Activated CD8-positive, alpha-beta T cell treated with anti-CD3 and anti-CD28 coated beads for 36 hours (primary cell): Measurements from ENCODE around the gene AP2M1. TPM values are rescaled to one million over a fixed set of nuclear protein-coding genes. Genes with fewer than 3 reads are reported as not detected.

Experiments
- ATAC-seq: fragments of 200-7000 bp; cut with Tn5 transposase; one replicate; pipeline ENCODE4 v1.10.0; 2021; ENCODE audit warnings: mild to moderate bottlenecking, moderate library complexity
- CTCF ChIA-PET: fragments of 350-600 bp; sonication (Branson Sonifier 250); formaldehyde crosslinking; loops from one replicate; lab custom pipeline; 2021; ENCODE audit warnings: antibody characterized with exemption; lab: Charles Lee
- POLR2A ChIA-PET: fragments of 350-600 bp; sonication (Branson Sonifier 250); formaldehyde crosslinking; loops from one replicate; lab custom pipeline; 2021; ENCODE audit warnings: antibody characterized with exemption; lab: Charles Lee
- DNase-seq: peaks from one replicate; pipeline ENCODE4 v3.0.0-alpha.2; 2020
- H3K27ac Mint-ChIP-seq: one replicate; pipeline ENCODE4 v1.8.0; 2021; ENCODE audit warnings: mild to moderate bottlenecking, mixed read lengths
- H3K27me3 Mint-ChIP-seq: one replicate; pipeline ENCODE4 v1.8.0; 2021; ENCODE audit warnings: mixed read lengths
- H3K36me3 Mint-ChIP-seq: one replicate; pipeline ENCODE4 v1.8.0; 2021; ENCODE audit warnings: low read depth, mixed read lengths
- H3K4me1 Mint-ChIP-seq: one replicate; pipeline ENCODE4 v1.8.0; 2021; ENCODE audit warnings: low read depth, mixed read lengths
- H3K4me3 Mint-ChIP-seq: one replicate; pipeline ENCODE4 v1.8.0; 2021; ENCODE audit warnings: mild to moderate bottlenecking, moderate library complexity, mixed read lengths
- H3K9me3 Mint-ChIP-seq: one replicate; pipeline ENCODE4 v1.8.0; 2021; ENCODE audit warnings: mixed read lengths
- intact Hi-C: fragments of 100-400 bp; cut with micrococcal nuclease; formaldehyde crosslinking; loops from one replicate; pipeline ENCODE4 v1.10.0; 2022
- total RNA-seq, 2 experiments: library from RNA; stranded (reverse); gene quantifications; one replicate each; pipeline ENCODE4 v1.2.3, GENCODE V29; 2021
- TF ChIP-seq, protein P1 (sequence below): fragments of 200-600 bp; IDR thresholded peaks from one replicate; pipeline ENCODE4 v1.8.0; 2022; ENCODE audit warnings: antibody characterized with exemption, mild to moderate bottlenecking

Gene AP2M1
- total RNA-seq, 2 experiments from 2014 or later: 211 to 223 TPM

DNA sequence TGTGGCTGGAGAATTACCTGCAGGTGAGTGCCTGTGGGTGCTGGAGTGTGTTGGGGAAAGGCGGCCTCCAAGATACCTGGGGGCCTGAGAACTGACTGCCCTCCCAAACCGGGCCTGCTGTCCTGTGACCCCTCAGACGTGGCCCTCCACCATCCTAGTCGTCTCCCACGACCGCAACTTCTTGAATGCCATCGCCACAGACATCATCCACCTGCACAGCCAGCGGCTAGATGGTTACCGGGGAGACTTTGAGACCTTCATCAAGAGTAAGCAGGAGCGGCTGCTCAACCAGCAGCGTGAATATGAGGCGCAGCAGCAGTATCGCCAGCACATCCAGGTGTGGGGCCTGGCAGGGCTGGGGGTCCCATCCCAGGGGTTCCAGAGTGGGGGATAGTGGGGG lies 14.8 kb downstream of the AP2M1 start:
- no peak for ATAC-seq
- intact Hi-C loops: no loop called here
- no peaks in the 10 kb centered on the region for H3K27me3 Mint-ChIP-seq
- H3K9me3 Mint-ChIP-seq: no peaks in the 10 kb centered on the region
- CTCF ChIA-PET: interaction anchor here (1.9 kb wide), 1 partner anchor 38 kb away, joined by 12 read pairs; no protein-coding TSS in a partner anchor
- H3K4me3 Mint-ChIP-seq: no peak overlapping the region
- no peak for DNase-seq
- peaks cover 59% of the 10 kb centered on the region for H3K36me3 Mint-ChIP-seq
- POLR2A ChIA-PET: interaction anchor here (0.9 kb wide), 1 partner anchor 44 kb away, joined by 3 read pairs; no protein-coding TSS in a partner anchor
- TF ChIP-seq, protein P1, sequence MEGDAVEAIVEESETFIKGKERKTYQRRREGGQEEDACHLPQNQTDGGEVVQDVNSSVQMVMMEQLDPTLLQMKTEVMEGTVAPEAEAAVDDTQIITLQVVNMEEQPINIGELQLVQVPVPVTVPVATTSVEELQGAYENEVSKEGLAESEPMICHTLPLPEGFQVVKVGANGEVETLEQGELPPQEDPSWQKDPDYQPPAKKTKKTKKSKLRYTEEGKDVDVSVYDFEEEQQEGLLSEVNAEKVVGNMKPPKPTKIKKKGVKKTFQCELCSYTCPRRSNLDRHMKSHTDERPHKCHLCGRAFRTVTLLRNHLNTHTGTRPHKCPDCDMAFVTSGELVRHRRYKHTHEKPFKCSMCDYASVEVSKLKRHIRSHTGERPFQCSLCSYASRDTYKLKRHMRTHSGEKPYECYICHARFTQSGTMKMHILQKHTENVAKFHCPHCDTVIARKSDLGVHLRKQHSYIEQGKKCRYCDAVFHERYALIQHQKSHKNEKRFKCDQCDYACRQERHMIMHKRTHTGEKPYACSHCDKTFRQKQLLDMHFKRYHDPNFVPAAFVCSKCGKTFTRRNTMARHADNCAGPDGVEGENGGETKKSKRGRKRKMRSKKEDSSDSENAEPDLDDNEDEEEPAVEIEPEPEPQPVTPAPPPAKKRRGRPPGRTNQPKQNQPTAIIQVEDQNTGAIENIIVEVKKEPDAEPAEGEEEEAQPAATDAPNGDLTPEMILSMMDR: no peak
- peaks cover 31% of the 10 kb centered on the region for H3K4me1 Mint-ChIP-seq
- no peak overlapping the region for H3K27ac Mint-ChIP-seq

DNA sequence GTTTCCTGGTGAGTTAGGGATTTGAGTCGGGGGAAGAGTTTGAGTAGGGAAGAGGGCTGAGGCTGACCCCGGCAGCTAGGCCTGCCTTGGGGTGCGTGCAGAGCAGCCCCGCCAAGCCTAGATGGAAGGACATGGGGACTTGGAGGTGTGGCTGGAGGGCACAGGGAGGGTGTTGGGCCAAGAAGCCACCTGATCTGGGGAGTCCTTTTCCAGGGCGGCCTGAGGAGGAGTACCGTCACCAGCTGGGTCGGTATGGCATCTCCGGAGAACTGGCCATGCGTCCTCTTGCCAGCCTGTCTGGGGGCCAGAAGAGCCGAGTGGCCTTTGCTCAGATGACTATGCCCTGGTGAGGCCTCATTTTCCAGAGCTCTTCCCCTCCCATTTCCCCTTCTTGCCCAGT lies 18.2 kb downstream of the AP2M1 start:
- TF ChIP-seq, protein P1: no peak
- Mint-ChIP-seq H3K9me3 (no peaks in the 10 kb centered on the region), H3K27ac (no peak overlapping the region)

GRCh38 chr3:184193991-184194539 lies 19.4 kb downstream of the AP2M1 start:
- H3K27me3 Mint-ChIP-seq: no peaks in the 10 kb centered on the region
- TF ChIP-seq, protein P1: no peak
- ATAC-seq: no peak

More for the DNA sequence above, 18.2 kb downstream of the AP2M1 start:
- intact Hi-C loops: no loop called here
- no peaks in the 10 kb centered on the region for H3K27me3 Mint-ChIP-seq
- H3K4me1 Mint-ChIP-seq: peaks cover 14% of the 10 kb centered on the region
- DNase-seq (no peak), ATAC-seq (no peak)
- H3K36me3 Mint-ChIP-seq: peaks cover 41% of the 10 kb centered on the region
- CTCF ChIA-PET: no interaction called here
- POLR2A ChIA-PET: no interaction called here
- no peak overlapping the region for H3K4me3 Mint-ChIP-seq

GRCh38 chr3:184196536-184196935 lies 21.9 kb downstream of the AP2M1 start:
- no peak overlapping the region for H3K4me3 Mint-ChIP-seq
- intact Hi-C loops: no loop called here
- no peaks in the 10 kb centered on the region for H3K9me3 Mint-ChIP-seq
- no peaks in the 10 kb centered on the region for H3K4me1 Mint-ChIP-seq
- DNase-seq (no peak), ATAC-seq (no peak)
- POLR2A ChIA-PET: no interaction called here
- TF ChIP-seq, protein P1: no peak
- no peaks in the 10 kb centered on the region for H3K27me3 Mint-ChIP-seq
- no peak overlapping the region for H3K27ac Mint-ChIP-seq
- peaks cover 16% of the 10 kb centered on the region for H3K36me3 Mint-ChIP-seq
- CTCF ChIA-PET: interaction anchor here (1.3 kb wide), 1 partner anchor 31 kb away, joined by 3 read pairs; no protein-coding TSS in a partner anchor

More at GRCh38 chr3:184193991-184194539, 19.4 kb downstream of the AP2M1 start:
- DNase-seq: no peak
- POLR2A ChIA-PET: interaction anchor here (0.6 to 0.7 kb wide), 2 partner anchors 23 to 133 kb away, joined by 3 read pairs; no protein-coding TSS in a partner anchor
- H3K36me3 Mint-ChIP-seq: peaks cover 30% of the 10 kb centered on the region
- peaks cover 3% of the 10 kb centered on the region for H3K4me1 Mint-ChIP-seq
- no peak overlapping the region for H3K27ac Mint-ChIP-seq
- no peak overlapping the region for H3K4me3 Mint-ChIP-seq
- intact Hi-C loops: no loop called here
- H3K9me3 Mint-ChIP-seq: no peaks in the 10 kb centered on the region
- CTCF ChIA-PET: interaction anchor here (0.9 to 1.4 kb wide), 2 partner anchors 34 to 95 kb away, joined by 3 read pairs; no protein-coding TSS in a partner anchor

DNA sequence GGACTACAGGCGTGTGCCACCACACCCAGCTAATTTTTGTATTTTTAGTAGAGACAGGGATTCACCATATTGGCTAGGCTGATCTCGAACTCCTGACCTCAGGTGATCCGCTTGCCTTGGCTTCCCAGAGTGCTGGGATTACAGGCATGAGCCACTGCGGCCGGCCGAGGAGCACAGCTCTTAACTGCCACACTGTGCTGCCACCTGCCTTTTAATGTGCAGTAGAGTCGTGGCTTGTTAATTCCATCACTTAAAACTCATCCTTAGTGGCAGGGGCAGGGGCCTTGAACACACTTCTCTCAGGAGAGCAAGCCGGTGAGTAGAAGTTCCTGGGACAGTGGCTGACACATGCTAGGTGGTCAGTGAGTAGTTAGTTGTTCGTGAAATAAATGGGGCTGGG lies 23.9 kb downstream of the AP2M1 start:
- H3K27me3 Mint-ChIP-seq: no peaks in the 10 kb centered on the region
- H3K4me3 Mint-ChIP-seq: no peak overlapping the region
- POLR2A ChIA-PET: no interaction called here
- no peaks in the 10 kb centered on the region for H3K9me3 Mint-ChIP-seq
- H3K27ac Mint-ChIP-seq: no peak overlapping the region
- TF ChIP-seq, protein P1: no peak
- no peaks in the 10 kb centered on the region for H3K4me1 Mint-ChIP-seq
- no peak for DNase-seq
- H3K36me3 Mint-ChIP-seq: peaks cover 2% of the 10 kb centered on the region
- intact Hi-C loops: no loop called here
- CTCF ChIA-PET: no interaction called here
- ATAC-seq: no peak
